ENCODE results near the gene MICAL3. TPM values are rescaled to one million over a fixed set of nuclear protein-coding genes. Genes with fewer than 3 reads are reported as not detected.
A peak's percentile ranks its signal among the peaks of the same experiment; 100 is the strongest.

The MICAL3 gene
- polyA plus RNA-seq, 3 donors = 0.23 to 0.84 TPM; not detected in 1

DNA sequence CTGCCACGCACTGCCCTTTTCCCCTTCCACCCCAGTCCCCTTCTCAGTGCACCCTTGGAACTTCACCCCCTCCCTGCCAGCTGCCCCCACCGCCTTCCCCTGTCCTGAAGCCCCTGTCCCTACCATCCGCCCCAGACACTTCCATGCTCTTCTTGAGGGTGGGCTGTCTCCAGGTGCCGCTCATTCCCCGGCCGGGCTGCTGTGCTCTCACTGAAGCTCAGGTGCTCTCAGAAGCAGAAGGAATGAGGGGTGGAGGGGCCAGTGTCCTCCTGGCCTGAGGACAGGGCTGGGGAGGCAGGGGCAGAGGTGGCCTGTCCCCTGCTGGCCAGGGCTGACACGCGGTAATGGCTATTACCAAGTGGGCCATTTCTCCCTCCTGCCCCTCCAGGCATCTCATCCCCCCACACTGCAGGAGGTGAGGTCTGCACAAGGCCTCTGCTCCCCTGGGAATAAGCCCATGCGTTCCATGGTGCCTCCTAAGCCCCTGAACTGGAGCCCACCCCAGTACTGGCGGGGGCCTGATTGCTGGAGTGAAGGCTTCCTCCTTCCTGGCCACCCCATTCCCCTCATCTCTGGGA lies 243.5 kb downstream of the MICAL3 start:
- Mint-ChIP-seq H3K36me3 (peaks cover 19 to 33% of the 10 kb centered on the region in 2 donors), H3K27ac (peak overlapping the region; percentile 96 to 100 (median 97)), H3K4me3 (peak overlapping the region in 1 of 2 donors; percentile 82), H3K9me3 (no peaks in the 10 kb centered on the region), H3K27me3 (ENCODE audit: low read depth in 3 of 3) (peaks cover 0 to 1% (median 0%) of the 10 kb centered on the region in 3 donors), H3K4me1 (peaks cover 59% of the 10 kb centered on the region)
- Histone ChIP-seq H2AFZ (ENCODE audit: insufficient read depth, low read depth, low read length, poor library complexity, severe bottlenecking) (no peak overlapping the region), H3K4me1 (ENCODE audit: control insufficient read depth in 1 of 2, insufficient read depth in 2 of 2, low read length in 2 of 2) (peaks cover 64 to 74% of the 10 kb centered on the region in 2 donors), H3K79me2 (ENCODE audit: insufficient read depth, low read length) (peaks cover 58% of the 10 kb centered on the region), H3K36me3 (replicated peaks in 1 of 2; ENCODE audit: control insufficient read depth in 1 of 2, insufficient read depth in 2 of 2, low read length in 2 of 2) (no peaks in the 10 kb centered on the region), H3K9ac (ENCODE audit: insufficient read depth, low read length, poor library complexity, severe bottlenecking) (peak overlapping the region; percentile 70), H3K9me3 (replicated peaks in 1 of 2; ENCODE audit: control insufficient read depth in 1 of 2, insufficient read depth in 1 of 2, low read length in 2 of 2) (no peaks in the 10 kb centered on the region), H4K20me1 (ENCODE audit: insufficient read depth, low read length) (peaks cover 15% of the 10 kb centered on the region), H3K4me2 (replicated peaks; ENCODE audit: extremely low read depth, low read length, poor library complexity, severe bottlenecking) (peak overlapping the region; percentile 76), H3K27me3 (ENCODE audit: control insufficient read depth in 2 of 2, insufficient read depth in 2 of 2, low read length in 2 of 2) (no peaks in the 10 kb centered on the region), H3K4me3 (replicated peaks in 1 of 3; ENCODE audit: low read depth in 2 of 3, low read length in 3 of 3) (peak overlapping the region in 1 of 3 experiments; percentile 55), H3K27ac (ENCODE audit: low read depth in 1 of 2, low read length in 2 of 2) (peak overlapping the region; percentile 87 to 93)
- TF ChIP-seq CTCF (IDR thresholded peaks at IDR 0.05) = no peak
- intact Hi-C loops (cut with micrococcal nuclease) = loop anchor here in 1 of 2 donors (1.0 kb wide), 1 partner anchor 9 kb away; no protein-coding TSS in a partner anchor
- peak in 1 of 3 donors; percentile 33 for DNase-seq
- WGBS (ENCODE audit: insufficient coverage) = 58% methylated on average over 5 of the region's 10 CpGs

DNA sequence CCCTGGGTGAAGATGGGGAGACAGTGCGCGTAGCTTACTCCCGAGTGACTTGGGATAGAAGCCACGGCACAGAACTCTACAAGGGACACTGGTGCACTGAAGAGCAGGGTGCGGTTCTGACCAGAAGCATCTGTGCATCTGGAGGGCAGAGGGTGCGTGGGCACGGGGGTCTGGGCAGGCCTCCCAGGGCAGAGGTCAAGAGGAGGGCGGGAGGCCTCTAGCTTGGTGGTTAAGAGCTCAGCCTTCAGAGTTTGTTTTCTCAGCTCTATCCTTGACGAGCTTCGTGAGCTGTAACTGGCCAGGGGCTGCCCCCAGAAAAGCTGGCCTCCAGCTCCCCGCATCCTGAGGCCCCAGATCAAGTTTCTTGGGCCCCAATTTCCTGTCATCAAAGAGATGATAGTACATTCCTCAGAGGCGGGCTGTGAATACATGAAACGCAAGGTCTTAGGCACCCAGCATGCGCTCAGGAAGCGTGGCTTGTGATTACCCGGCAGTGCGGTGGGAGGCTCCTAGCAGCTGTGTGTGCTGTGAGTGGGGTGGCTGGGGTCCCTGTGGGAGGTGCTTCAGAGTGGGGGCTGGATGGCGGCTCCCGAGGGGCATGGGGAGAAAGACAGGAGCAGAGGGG lies 244.1 kb downstream of the MICAL3 start:
- Histone ChIP-seq H3K9me3 (replicated peaks in 1 of 2; ENCODE audit: control insufficient read depth in 1 of 2, insufficient read depth in 1 of 2, low read length in 2 of 2) (no peaks in the 10 kb centered on the region), H3K4me2 (replicated peaks; ENCODE audit: extremely low read depth, low read length, poor library complexity, severe bottlenecking) (peak overlapping the region; percentile 76), H3K36me3 (replicated peaks in 1 of 2; ENCODE audit: control insufficient read depth in 1 of 2, insufficient read depth in 2 of 2, low read length in 2 of 2) (no peaks in the 10 kb centered on the region), H3K4me3 (replicated peaks in 1 of 3; ENCODE audit: low read depth in 2 of 3, low read length in 3 of 3) (peak overlapping the region in 1 of 3 experiments; percentile 79), H3K27ac (ENCODE audit: low read depth in 1 of 2, low read length in 2 of 2) (peak overlapping the region; percentile 87 to 93), H2AFZ (ENCODE audit: insufficient read depth, low read depth, low read length, poor library complexity, severe bottlenecking) (no peak overlapping the region), H3K79me2 (ENCODE audit: insufficient read depth, low read length) (peaks cover 64% of the 10 kb centered on the region), H4K20me1 (ENCODE audit: insufficient read depth, low read length) (peaks cover 10% of the 10 kb centered on the region), H3K9ac (ENCODE audit: insufficient read depth, low read length, poor library complexity, severe bottlenecking) (no peak overlapping the region), H3K27me3 (ENCODE audit: control insufficient read depth in 2 of 2, insufficient read depth in 2 of 2, low read length in 2 of 2) (no peaks in the 10 kb centered on the region), H3K4me1 (ENCODE audit: control insufficient read depth in 1 of 2, insufficient read depth in 2 of 2, low read length in 2 of 2) (peaks cover 68 to 74% of the 10 kb centered on the region in 2 donors)
- Mint-ChIP-seq H3K4me3 (no peak overlapping the region), H3K36me3 (peaks cover 19 to 31% of the 10 kb centered on the region in 2 donors), H3K9me3 (no peaks in the 10 kb centered on the region), H3K27me3 (ENCODE audit: low read depth in 3 of 3) (peaks cover 0 to 1% (median 0%) of the 10 kb centered on the region in 3 donors), H3K27ac (peak overlapping the region; percentile 76 to 100 (median 97)), H3K4me1 (peaks cover 62% of the 10 kb centered on the region)
- intact Hi-C loops (cut with micrococcal nuclease) = no loop called here
- no peak for TF ChIP-seq CTCF (IDR thresholded peaks at IDR 0.05)
- no peak for DNase-seq
- WGBS (ENCODE audit: insufficient coverage) = 82% methylated on average over 17 of the region's 19 CpGs

Data from CD14-positive monocyte (primary cell).